RWPE1 (cell line): ENCODE measurements around the gene IP6K3.

Source experiments
- CTCF ChIA-PET: fragments of 350-600 bp; sonication (Branson Sonifier 250); formaldehyde crosslinking; extraction: SDS; loops from one replicate; lab custom pipeline; 2021; lab: Yijun Ruan, JAX
- POLR2A ChIA-PET: fragments of 400-600 bp; formaldehyde crosslinking; extraction: SDS; loops from one replicate; lab custom pipeline; 2020; ENCODE audit warnings: antibody characterized with exemption; ENCODE audit not compliant: low non-redundant PET; lab: Yijun Ruan, JAX
- DNase-seq: peaks from one replicate; pipeline ENCODE4 v3.0.0; 2012; ENCODE audit warnings: low spot score
- H3K27ac ChIP-seq: fragments of 450-650 bp; 2 replicates; pipeline ENCODE4 v1.5.1; 2017
- CTCF ChIP-seq: fragments of 450-650 bp; conservative IDR thresholded peaks from 2 replicates; pipeline ENCODE4 v1.5.1; 2017; ENCODE audit warnings: low read depth, mild to moderate bottlenecking

Gene IP6K3

GRCh38 chr6:33763483-33763882 lies 16.8 kb upstream of the IP6K3 start:
- CTCF ChIA-PET, result interaction anchor here (0.7 to 4.8 kb wide), 4 partner anchors 8 to 379 kb away, joined by 3 to 40 read pairs (median 14); partner anchors contain the start of gene UQCC2
- no peak for TF ChIP-seq CTCF
- POLR2A ChIA-PET, result no interaction called here
- no peak overlapping the region for H3K27ac ChIP-seq
- DNase-seq, result no peak

GRCh38 chr6:33762713-33763112 lies 16.0 kb upstream of the IP6K3 start:
- POLR2A ChIA-PET, result no interaction called here
- no peak for DNase-seq

GRCh38 chr6:33761922-33762629 lies 15.4 kb upstream of the IP6K3 start:
- POLR2A ChIA-PET, result no interaction called here
- CTCF ChIA-PET, result interaction anchor here (0.6 to 4.8 kb wide), 13 partner anchors 9 to 265 kb away, joined by 3 to 46 read pairs (median 4); partner anchors contain the start of genes IP6K3 and UQCC2
- DNase-seq, result peak; percentile 44
- TF ChIP-seq CTCF, result peak; percentile 73
- H3K27ac ChIP-seq, result peak overlapping the region; percentile 59

More at GRCh38 chr6:33762713-33763112, 16.0 kb upstream of the IP6K3 start:
- no peak overlapping the region for H3K27ac ChIP-seq
- no peak for TF ChIP-seq CTCF
- CTCF ChIA-PET, result interaction anchor here (0.6 to 4.8 kb wide), 11 partner anchors 9 to 265 kb away, joined by 3 to 46 read pairs (median 4); partner anchors contain the start of genes IP6K3 and UQCC2

- POLR2A ChIA-PET, result no interaction called here
- no peak for TF ChIP-seq CTCF
- CTCF ChIA-PET, result interaction anchor here (0.8 to 4.8 kb wide), 6 partner anchors 10 to 50 kb away, joined by 3 to 46 read pairs (median 16); partner anchors contain the start of genes IP6K3 and UQCC2
- DNase-seq, result no peak
- peak overlapping the region; percentile 59 for H3K27ac ChIP-seq
These were observed 14.8 kb upstream of the IP6K3 start for GRCh38 chr6:33761581-33761921.

- peak overlapping the region; percentile 59; the same call in 1 of the 2 replicates for H3K27ac ChIP-seq
- no peak for TF ChIP-seq CTCF
- CTCF ChIA-PET, result interaction anchor here (0.7 to 4.8 kb wide), 5 partner anchors 8 to 73 kb away, joined by 3 to 46 read pairs (median 25); partner anchors contain the start of genes IP6K3 and UQCC2
- POLR2A ChIA-PET, result no interaction called here
- DNase-seq, result no peak
These were observed 13.4 kb upstream of the IP6K3 start for GRCh38 chr6:33759887-33760629.

GRCh38 chr6:33758815-33759216 lies 12.1 kb upstream of the IP6K3 start:
- no peak for DNase-seq
- H3K27ac ChIP-seq, result peak overlapping the region; percentile 59; the same call in 1 of the 2 replicates
- ChIA-PET POLR2A (no interaction called here), CTCF (interaction anchor here (1.2 to 4.0 kb wide), 2 partner anchors 14 to 47 kb away, joined by 7 to 46 read pairs; partner anchors contain the start of genes IP6K3 and UQCC2)
- no peak for TF ChIP-seq CTCF
